HG02943 (cell line): ENCODE data around the gene CUBN.

Source experiments
- ATAC-seq: cut with Tn5 transposase; IDR thresholded peaks from one replicate; pipeline ENCODE4 v1.9.1; 2021; ENCODE audit warnings: mild to moderate bottlenecking, low read depth, moderate library complexity; ENCODE audit not compliant: unreplicated experiment

The CUBN gene

DNA sequence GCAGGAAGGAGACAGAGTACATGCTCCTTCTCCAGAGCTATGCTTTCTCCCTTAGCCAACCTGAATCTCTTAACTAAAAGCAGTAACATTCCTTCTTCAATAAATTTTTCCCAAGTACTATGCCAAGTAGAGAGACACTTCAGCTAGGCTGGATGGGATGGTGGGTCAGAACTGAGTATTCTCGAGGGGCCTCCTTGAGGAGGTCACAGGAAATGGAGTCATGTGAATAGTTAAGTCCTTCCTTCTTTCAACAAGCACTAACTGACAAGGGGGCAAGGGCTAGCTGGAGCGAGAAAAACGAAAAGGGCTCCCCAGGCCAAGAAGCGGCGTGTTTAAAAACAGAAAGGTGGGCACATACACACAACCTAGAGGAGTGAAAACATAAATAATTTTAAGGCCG, 317.8 kb downstream of the CUBN start:
- no peak for ATAC-seq

DNA sequence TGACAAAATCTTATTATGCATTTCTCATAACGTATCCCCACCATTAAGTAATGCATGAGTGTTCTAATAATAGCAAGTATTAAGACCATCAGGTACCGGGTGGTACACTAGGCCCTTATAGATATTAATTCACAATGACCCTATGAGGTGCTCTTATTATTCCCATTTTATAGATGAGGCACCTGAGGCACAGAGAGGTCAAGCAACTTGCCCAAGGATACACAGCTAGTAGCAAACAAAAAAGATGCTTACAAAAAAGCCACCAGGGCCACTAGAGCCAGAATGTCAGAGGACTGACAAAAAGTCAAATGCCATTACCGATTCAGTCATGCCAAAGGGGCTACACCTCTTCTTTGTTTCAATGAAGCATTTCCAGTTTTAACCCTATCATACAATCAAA, 318.3 kb downstream of the CUBN start:
- ATAC-seq: no peak

DNA sequence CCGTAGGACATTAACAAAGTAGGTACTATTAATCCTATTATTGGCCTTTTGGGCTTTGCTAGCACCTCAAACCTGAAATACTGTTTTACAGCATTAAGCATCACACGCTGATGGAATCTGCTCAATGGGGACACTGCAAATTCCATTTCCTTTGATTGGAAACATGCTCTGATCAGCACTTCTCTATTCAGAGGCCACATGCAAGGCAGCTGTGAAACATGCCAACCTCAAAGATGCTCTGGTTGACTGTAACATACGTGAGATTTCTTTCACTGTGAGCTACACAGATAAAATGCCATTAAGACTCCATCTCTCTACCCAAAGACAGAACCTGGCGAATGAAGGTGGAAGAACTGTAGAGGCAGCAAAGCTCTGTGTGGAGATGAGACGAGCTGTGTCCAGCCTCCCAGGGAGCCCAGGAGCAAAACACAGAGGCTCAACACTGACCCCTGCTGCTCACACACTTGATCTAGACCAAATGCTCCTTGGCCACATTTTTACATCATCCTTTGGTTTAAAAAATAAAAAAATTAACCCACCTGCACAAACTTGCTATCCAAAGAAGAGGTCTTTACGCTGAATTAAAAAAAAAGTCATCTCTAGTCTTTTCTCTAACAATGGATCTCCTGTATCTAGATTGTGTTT, 320.4 kb downstream of the CUBN start:
- peak; percentile 91 for ATAC-seq

DNA sequence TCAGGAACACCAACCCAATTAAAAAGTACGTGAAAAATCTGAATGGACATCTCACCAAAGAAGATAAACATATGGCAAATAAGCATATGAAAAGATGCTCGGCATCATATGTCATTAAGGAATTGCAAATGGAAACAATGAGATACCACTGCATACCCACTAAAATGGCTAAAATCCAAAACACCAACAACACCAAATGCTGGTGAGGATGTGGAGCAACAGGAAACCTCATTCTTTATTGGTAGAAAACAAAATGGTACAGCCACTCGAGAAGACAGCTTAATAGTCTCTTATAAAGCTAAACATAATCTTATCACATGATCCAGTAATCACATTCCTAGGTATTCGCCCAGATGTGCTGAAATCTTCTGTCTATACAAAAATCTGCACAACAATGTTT, 325.5 kb downstream of the CUBN start:
- ATAC-seq: no peak

DNA sequence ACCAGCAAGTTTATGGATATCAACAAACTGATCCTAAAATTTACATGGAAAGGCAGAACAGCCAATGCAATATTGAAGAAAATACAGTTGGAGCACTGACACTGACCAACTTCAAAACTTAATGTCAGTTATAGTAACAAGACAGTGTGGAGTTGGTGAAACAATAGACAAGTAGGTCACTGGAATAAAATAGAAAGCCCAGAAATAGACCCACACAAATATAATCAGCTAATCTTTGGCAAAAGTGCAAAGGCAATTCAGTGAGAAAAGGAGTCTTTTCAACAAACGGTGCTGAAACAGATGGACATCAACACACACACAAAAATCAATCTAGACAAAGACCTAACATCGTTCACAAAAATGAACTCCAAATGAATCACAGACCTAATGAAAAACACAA, 326.1 kb downstream of the CUBN start:
- no peak for ATAC-seq

DNA sequence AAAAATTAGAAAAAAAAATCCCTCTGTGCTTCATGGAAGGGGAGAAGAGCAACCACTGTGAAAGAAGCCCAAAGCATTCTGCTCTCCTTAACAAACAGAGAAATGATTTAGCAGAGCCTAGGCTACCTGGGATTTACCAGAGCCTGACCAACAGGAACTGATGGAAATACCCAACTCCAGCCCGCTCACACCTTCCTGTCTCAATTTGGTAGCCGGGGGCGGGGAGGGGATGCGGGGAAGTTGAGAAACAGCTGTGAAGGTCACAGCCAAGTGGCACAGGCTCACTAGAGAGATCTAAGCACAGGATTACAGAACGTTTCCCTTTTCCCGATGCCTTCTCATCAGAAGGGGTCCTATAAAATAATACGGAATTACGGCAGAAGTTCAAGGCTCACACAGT, 330.0 kb downstream of the CUBN start:
- peak; percentile 67 for ATAC-seq

DNA sequence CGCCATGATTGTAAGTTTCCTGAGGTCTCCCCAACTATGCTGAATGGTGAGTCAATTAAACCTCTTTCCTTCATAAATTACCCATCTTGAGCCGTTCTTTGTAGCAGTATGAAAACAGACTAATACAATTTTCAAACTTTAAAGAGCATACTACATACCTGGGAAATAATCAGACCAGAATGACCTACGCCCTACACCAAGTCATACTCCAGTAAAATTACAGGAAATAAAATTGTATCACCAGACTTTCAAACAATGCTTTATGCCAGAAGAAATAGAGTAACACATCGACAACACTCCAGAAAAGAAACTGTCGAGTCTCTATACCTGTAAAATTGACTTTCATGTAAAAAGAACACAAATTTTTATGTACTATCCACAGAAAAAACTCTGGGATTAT, 331.0 kb downstream of the CUBN start:
- ATAC-seq: no peak

DNA sequence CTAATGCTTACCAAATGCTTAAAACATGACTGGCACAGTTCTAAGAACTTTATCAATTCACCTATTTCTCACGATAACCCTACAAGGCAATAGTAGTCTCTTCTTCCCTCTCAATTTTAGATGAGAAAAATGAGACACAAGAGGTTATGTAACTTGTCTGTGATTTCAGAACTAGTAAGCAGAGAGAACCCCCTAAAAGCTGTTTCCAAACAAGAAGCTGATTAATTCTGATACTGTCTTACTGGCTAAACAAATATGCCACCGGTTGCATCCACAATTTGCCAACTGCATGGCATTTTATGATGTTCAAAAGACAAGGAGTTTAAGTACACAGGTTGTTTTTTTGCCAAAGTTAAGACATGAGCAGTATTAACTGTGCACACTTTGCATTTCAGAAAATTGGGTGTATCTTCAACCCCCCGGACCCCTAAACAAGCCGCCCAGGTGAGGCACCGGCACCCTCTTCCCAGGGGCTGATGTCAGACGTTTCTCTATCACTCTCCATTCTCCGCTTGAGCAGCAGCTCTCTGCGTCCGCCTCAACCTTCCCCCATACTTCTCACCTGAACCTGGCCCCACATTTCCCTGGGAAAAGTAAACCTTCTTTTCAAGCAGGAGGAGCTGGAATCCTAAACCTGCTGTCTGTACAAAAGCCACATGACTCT, 334.1 kb downstream of the CUBN start:
- ATAC-seq: no peak

DNA sequence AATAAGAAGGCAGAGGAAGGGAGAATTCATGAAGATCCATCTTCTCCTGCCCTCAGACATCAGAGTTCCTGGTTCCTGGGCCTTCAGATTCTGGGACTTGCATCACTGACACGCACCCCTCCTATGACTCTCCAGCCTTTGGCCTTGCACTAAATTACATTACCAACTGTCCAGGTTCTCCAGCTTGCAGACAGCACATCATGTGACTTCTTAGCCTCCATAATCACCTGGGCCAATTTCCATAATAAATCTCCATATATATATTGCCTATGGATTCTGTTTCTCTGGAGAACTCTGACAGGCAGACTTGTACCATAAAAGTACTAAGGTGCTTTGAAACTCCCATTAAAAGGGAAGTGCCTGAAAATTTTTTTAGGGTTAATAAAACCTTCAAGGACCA, 335.6 kb downstream of the CUBN start:
- no peak for ATAC-seq

DNA sequence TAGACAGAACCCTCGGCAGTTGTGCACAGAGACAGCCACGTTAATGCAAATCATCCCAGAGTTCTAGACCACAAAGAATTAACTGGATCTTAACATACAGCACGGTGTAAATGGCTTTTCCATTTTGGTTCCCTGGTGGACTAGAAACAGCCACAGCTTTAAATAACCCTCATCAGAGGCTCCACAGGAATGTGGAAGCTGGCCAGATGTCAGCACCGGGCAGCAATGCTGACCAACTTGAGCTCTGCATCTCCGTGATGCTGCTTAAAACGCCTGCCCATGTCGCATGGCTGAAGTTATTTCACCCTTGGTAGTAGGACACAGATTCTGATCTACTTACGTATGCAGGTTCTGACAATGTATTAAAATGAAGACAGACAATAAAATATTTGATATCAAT, 336.9 kb downstream of the CUBN start:
- no peak for ATAC-seq

DNA sequence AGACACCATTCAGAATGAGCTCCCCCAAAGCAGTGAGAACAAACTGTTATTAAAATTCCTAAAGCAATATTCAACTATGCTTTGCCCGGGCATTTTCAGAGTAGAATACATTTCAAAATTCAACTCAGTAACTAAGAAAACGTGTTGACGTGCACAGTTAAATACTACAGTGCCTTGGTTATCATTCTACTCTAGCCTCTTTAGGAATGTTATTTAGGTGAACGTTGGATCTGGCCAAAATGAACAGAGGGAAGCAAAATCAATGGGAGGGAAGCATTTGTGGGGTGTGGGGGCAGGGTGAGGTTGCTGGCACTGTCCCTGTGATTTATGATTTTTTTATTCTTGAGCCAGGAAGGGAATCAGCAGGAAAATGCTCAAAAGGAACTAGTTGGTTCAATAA, 339.8 kb downstream of the CUBN start:
- ATAC-seq: no peak

DNA sequence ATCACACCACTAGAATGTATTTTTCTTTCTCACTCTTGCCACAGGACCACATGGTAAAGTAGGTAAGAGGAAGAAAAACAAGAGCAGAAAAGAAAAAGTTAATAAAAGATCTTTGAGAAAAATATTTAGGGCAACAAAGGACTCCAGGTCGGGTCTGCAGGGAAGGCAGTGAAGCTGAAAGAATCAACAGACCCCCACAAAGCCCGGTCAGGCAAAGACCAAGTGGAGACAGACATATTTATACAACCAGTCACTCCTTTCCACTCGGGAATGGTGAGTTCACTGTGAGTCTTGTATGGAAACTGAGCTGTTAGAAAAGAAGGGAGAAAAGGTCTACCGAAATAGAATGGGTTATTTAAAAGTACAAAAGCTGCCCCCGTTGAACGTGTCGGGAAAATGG, 340.4 kb downstream of the CUBN start:
- ATAC-seq: no peak

DNA sequence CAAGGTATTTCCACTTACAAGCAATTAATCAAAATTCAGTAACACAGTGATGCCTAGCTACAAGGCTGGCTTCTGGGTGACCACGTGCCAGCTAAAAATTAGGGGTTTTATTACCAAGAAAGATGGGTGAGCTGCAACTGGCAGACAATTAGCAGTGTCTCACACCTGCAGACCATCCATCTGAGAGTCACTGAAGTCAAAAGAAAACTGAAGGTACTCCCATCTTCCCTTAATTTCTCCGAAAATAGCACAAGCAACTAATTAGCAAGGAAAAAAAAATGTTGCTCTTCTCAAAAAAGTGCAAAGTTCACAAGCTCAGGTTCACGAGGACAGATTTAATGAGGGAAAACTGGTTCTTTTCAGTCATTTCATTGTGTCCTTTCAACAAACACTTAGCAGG, 340.8 kb downstream of the CUBN start:
- no peak for ATAC-seq

DNA sequence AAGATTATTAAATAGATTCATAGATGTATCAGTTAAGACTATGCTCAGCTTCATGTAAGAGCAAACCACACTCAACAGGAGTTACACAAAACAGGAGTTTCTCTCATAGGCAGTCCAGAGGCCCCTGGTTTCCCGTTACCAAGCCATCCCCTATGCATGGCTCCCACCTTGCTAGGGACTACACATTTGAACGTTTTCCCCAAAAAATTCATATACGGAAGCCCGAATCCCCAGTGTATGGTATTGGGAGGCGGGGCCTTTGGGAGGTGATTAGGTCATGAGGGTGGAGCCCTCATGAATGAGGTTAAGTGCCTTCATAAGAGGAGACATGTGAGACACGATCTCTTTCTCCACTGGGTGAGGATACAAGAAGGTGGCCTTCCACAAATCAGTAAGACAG, 341.5 kb downstream of the CUBN start:
- ATAC-seq: no peak

DNA sequence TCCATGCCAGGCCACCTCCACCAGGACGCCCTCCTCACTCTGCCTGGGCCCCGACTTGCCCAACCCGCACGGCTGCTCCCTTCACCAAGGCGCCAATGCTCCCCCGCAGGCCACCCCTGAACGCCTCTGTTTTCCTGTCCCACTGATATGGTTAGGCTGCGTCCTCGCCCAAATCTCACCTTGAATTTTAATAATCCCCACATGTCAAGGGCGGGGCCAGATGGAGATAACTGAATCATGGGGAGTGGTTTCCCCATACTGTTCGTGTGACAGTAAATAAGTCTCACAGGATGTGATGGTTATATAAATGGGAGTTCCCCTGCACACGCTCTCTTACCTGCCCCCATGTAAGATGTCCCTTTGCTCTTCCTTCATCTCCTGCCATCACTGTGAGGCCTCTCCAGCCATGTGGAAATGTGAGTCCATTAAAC, 342.2 kb downstream of the CUBN start:
- peak; percentile 72 for ATAC-seq

DNA sequence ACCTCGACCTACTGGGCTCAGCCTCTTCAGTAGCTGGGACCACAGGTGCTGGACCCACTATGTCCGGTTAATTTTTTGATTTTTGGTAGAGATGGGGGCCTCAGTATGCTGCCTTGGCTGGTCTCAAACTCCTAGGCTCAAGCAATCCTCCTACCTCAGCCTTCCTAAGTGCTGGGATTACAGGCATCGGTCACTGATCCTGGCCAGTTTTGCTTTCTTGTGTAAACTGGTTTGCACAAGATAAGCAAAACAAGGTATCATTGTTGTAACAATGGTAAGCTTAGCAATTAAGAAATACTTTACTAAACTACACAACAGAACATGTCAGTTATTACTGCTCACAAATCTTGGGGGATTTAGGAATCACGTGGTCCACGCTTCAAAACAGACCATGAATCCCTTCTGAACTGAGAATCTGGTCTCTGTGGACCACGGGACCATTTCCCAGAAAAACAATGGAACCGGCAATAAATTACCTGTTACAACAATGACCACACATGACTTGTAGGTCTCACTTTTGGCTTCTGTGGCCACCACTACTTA, 349.2 kb downstream of the CUBN start:
- no peak for ATAC-seq

DNA sequence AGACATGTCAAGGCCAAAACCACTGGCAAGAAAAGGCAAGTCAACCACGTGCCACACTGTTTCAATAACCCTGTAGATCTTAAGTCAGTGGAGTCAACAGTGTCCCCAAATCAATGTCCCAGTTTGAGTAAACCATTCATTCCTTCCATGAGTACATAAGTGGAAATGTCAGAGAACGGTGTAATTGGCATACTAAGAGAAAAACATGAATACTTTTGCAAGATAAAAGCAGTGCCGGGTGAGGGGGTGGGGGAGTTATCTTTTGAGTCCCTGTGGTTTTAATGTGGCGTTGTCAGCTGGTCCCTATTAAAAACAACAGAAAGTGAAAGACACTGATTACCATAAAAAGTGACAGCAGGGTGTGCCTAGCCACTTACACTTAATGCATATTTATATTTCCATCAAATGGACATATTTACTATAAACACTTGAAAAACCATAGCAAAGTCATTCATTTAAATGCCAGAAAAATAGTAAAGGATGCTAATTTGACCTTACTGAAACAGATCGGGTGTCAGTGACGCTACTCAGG, 350.2 kb downstream of the CUBN start:
- ATAC-seq: no peak

DNA sequence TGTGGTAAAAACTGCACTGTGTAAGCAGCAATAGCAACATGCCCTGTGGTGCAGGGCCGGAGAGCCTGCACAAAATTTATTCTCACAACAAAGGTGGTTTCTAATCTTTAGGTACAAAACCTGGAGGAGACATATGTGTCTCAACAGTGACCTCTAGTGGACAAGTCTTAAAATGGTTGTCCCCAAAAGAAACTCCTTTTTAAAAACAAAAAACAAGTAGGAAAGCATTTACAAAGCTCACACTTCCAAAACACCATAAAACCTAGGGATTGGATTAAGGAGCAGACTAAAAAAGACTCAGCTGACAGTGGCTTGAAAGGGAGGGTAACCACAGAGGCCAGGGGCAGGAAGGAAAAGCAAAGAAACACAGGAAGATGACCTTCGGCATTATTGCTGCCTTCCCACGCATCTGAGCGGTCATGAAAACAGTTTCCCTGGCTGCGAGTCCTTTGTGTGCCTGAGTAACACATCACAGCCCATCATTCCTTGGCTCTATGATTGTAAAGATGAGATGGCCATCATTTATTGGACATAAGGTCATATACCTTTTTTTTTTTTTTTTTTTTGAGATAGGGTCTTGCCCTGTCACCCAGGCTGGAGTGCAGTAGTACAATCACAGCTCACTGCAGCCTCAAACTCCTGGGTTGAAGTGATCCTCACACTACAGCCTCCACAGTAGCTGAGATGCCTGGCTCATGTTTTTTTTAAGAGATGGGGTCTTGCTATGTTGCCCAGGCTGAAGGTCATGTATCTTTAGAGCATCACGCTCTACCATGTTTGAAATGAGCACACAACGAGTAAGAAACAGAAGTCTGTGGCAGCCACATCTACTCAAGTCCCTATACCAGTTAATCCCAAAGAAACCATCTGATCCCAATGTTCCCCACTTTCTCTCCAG, 351.9 kb downstream of the CUBN start:
- no peak for ATAC-seq

DNA sequence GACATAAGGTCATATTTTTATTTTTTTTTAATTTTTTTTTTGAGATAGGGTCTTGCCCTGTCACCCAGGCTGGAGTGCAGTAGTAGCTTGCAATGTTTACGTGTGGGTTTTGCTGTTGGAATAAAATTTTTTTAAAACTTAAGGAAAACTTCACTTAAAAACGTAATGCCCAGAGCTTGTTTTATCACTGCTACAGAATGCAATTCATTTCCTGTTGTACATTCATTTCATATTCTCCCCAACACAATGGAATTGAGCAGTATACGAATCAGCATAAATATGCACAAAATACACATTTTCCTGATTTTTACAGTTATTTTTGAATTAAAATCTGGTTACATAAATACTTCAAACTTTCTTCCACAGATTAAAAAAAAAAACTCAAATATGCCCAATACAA, 352.7 kb downstream of the CUBN start:
- ATAC-seq: no peak
